ENCODE data around the gene SNN. TPM values are rescaled to one million over a fixed set of nuclear protein-coding genes. Genes with fewer than 3 reads are reported as not detected.

Gene SNN
- total and polyA plus RNA-seq, 9 of the 15 experiments (the other 6 are each of a cell fraction or from before 2014, with no cell fraction given) = 0.07 to 2.9 (median 1.9) TPM

- TF ChIP-seq, protein P1, sequence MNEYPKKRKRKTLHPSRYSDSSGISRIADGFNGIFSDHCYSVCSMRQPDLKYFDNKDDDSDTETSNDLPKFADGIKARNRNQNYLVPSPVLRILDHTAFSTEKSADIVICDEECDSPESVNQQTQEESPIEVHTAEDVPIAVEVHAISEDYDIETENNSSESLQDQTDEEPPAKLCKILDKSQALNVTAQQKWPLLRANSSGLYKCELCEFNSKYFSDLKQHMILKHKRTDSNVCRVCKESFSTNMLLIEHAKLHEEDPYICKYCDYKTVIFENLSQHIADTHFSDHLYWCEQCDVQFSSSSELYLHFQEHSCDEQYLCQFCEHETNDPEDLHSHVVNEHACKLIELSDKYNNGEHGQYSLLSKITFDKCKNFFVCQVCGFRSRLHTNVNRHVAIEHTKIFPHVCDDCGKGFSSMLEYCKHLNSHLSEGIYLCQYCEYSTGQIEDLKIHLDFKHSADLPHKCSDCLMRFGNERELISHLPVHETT (CRISPR knock-in tag; conservative IDR thresholded peaks at IDR 0.05 in 1 of 2, IDR thresholded peaks at IDR 0.05 in 1 of 2) = no peak
- TF ChIP-seq SNIP1 (IDR thresholded peaks at IDR 0.05; ENCODE audit: low read depth) = no peak
- no peak for TF ChIP-seq HMGXB4 (CRISPR knock-in tag; IDR thresholded peaks at IDR 0.05)
- TF ChIP-seq NEUROD1 (IDR thresholded peaks at IDR 0.05; ENCODE audit: borderline replicate concordance, low read depth, low read length, partially characterized antibody) = peak; percentile 12
- TF ChIP-seq HES1 (IDR thresholded peaks at IDR 0.05; ENCODE audit: low read depth) = no peak
- TF ChIP-seq TCFL5 (CRISPR knock-in tag; conservative IDR thresholded peaks at IDR 0.05) = no peak
- TF ChIP-seq TBP (optimal IDR thresholded peaks at IDR 0.05; ENCODE audit: low read depth, low read length) = no peak
- no peak for TF ChIP-seq TAF15 (IDR thresholded peaks at IDR 0.05; ENCODE audit: low read depth, low read length)
- TF ChIP-seq SMARCA4 (IDR thresholded peaks at IDR 0.05) = peak; percentile 16; the same call in 1 of the 2 replicates
- no peak for TF ChIP-seq DDX20 (tag; IDR thresholded peaks at IDR 0.05; ENCODE audit: low read depth)
- TF ChIP-seq ZZZ3 (IDR thresholded peaks at IDR 0.05) = no peak
- no peak for TF ChIP-seq NR4A1 (CRISPR knock-in tag; IDR thresholded peaks at IDR 0.05)
- no peak for TF ChIP-seq NR4A1 (tag; IDR thresholded peaks at IDR 0.05)
- no peak for TF ChIP-seq SMAD4 (CRISPR knock-in tag; conservative IDR thresholded peaks at IDR 0.05)
- no peak for TF ChIP-seq NFATC3 (IDR thresholded peaks at IDR 0.05)
- TF ChIP-seq RUNX1 (IDR thresholded peaks at IDR 0.05; ENCODE audit: low read depth) = no peak
- no peak for TF ChIP-seq NCOA2 (IDR thresholded peaks at IDR 0.05; ENCODE audit: partially characterized antibody in 2 of 2)
- TF ChIP-seq ZC3H4 (CRISPR knock-in tag; IDR thresholded peaks at IDR 0.05; ENCODE audit: borderline replicate concordance) = 0 out of 2 replicates have a peak, but pooled peaks have one; percentile 53
- no peak for TF ChIP-seq HDGF (IDR thresholded peaks at IDR 0.05)
- TF ChIP-seq DLX4 (CRISPR knock-in tag; IDR thresholded peaks at IDR 0.05) = no peak
- no peak for TF ChIP-seq ZNF79 (CRISPR knock-in tag; IDR thresholded peaks at IDR 0.05; ENCODE audit: low read depth)
- TF ChIP-seq, protein P2, sequence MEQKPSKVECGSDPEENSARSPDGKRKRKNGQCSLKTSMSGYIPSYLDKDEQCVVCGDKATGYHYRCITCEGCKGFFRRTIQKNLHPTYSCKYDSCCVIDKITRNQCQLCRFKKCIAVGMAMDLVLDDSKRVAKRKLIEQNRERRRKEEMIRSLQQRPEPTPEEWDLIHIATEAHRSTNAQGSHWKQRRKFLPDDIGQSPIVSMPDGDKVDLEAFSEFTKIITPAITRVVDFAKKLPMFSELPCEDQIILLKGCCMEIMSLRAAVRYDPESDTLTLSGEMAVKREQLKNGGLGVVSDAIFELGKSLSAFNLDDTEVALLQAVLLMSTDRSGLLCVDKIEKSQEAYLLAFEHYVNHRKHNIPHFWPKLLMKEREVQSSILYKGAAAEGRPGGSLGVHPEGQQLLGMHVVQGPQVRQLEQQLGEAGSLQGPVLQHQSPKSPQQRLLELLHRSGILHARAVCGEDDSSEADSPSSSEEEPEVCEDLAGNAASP (IDR thresholded peaks at IDR 0.05) = no peak
- peak; percentile 69 for TF ChIP-seq EGR1 (conservative IDR thresholded peaks at IDR 0.05)
Observed at GRCh38 chr16:11639925-11640899, 28.0 kb upstream of the SNN start (continued).

Measured in K562 (cell line).